ENCODE results near the gene SYT9.
A peak's percentile ranks its signal among the peaks of the same experiment; 100 is the strongest.

The SYT9 gene

DNA sequence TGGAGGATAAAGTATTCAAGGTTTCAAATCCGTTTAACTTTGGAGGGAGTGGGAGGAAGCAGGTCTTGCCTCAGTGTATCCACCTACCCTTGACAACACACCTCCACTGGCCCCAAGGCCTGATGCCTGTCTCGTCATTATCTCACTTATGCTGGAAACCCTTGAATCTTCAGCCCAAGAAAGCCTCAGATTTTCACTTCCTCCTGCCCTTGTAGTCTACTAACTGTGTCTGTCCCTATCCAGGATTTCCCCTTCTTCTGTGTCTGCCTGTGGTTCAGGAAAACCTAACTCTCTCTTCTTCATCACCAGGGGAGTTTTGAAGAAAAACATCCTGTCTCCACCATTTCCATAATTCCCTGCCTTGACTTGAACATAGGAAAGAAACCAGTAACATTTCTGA, 56.1 kb downstream of the SYT9 start:
- TF ChIP-seq, protein P1, sequence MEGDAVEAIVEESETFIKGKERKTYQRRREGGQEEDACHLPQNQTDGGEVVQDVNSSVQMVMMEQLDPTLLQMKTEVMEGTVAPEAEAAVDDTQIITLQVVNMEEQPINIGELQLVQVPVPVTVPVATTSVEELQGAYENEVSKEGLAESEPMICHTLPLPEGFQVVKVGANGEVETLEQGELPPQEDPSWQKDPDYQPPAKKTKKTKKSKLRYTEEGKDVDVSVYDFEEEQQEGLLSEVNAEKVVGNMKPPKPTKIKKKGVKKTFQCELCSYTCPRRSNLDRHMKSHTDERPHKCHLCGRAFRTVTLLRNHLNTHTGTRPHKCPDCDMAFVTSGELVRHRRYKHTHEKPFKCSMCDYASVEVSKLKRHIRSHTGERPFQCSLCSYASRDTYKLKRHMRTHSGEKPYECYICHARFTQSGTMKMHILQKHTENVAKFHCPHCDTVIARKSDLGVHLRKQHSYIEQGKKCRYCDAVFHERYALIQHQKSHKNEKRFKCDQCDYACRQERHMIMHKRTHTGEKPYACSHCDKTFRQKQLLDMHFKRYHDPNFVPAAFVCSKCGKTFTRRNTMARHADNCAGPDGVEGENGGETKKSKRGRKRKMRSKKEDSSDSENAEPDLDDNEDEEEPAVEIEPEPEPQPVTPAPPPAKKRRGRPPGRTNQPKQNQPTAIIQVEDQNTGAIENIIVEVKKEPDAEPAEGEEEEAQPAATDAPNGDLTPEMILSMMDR (IDR thresholded peaks at IDR 0.05; ENCODE audit: insufficient read depth, low read depth, low read length, missing control alignments), result no peak
- no peak overlapping the region for H3K4me3 ChIP-seq (ENCODE audit: low read depth, low read length)
- peak; percentile 30 for DNase-seq (ENCODE audit: low read depth)

DNA sequence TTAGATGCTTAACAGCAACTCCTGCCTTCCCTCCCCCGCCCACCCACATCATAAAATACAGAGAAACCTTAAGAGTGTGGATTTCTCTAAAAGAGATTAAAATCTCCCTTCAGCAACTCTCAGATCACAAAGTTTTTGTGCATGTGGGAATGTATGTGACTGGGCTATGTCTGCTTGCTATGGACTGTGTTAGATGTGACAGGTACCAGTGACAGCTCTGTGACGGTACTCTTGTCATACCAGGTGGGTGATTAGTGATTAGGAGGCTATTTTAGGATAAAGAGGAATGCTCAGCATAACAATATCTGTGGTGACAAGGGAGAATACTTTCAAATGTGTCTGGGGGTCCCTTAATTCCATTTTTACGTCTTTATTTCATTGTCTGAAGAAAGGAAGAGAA, 60.2 kb downstream of the SYT9 start:
- no peak for DNase-seq (ENCODE audit: low read depth)
- TF ChIP-seq, protein P1 (IDR thresholded peaks at IDR 0.05; ENCODE audit: insufficient read depth, low read depth, low read length, missing control alignments), result no peak
- no peak overlapping the region for H3K4me3 ChIP-seq (ENCODE audit: low read depth, low read length)

DNA sequence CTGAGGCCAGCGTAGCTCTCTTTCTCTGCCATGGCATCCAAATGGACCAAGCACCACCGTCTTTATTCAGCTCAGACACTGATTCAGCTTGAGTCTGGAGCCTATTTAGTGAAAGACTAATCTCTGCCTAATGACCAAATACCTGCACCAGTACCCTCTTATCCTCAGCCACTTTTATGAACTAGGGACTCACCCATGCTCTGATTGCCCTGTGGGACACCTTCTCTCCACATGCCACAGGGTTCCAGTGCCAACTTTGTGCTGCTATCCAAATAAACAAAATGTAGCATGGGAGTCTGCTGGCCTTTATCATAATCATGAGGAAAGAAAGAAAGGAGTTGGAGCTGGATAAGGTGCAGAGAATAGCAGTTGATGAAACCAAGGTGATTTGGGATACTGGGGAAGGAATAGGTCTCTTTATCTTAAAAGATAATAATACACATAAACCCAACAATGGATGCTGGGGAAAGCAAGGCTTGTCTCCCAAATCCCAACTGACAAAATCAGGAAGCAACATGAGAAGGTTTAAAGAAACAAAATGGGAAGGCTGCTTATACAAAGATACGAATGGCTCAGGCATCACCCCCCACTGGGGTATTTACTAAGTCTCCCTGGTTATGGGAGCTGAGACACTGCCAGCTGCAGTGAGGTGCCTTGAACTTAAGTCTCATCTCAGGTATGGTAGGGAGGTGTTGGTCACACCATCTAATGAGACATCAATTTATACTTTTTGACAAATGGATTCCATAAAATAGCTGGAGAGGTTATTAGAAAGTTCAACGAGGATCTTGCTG, 63.3 kb downstream of the SYT9 start:
- H3K4me3 ChIP-seq (ENCODE audit: low read depth, low read length), result no peak overlapping the region
- TF ChIP-seq, protein P1 (IDR thresholded peaks at IDR 0.05; ENCODE audit: insufficient read depth, low read depth, low read length, missing control alignments), result no peak
- DNase-seq (ENCODE audit: low read depth), result no peak

DNA sequence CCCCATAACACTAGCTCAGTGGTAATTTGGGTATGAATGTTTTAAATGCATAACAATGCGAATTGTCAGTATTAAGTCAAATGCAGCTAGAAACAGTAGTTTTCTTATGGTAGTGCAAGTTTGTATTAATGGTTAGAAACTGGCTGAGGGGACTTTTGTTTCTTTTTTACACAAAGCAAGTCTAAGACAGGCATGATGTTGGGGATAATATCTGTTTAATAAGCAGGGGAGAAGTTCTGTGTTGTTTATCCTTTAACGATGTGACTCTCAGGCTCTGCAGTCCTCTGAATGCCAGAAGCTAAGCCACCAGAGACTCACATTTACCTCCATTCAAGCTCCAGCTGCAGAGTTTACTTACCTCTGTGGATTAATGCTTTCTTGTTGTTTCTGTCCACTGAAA, 67.8 kb downstream of the SYT9 start:
- TF ChIP-seq, protein P1 (IDR thresholded peaks at IDR 0.05; ENCODE audit: insufficient read depth, low read depth, low read length, missing control alignments), result no peak
- no peak for DNase-seq (ENCODE audit: low read depth)

DNA sequence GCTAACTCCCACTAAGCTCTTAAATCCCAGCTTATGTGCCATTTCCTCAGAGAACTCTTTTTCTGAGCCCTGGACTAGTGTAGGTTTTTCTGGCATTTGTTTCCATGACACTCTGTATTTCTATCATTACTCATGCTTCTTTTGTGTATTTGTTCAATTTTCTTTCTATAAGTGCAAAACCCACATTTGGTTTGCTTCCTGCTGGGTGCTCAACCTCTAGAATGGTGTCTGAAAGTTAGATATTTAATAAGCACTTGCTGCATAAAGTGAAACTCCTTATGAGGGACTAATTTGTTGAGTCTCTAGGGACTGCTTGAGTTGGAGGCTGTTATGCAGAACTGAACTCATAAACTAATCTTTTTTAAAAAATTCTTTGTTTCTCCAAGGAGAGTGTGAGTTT, 68.6 kb downstream of the SYT9 start:
- H3K4me3 ChIP-seq (ENCODE audit: low read depth, low read length), result no peak overlapping the region
- TF ChIP-seq, protein P1 (IDR thresholded peaks at IDR 0.05; ENCODE audit: insufficient read depth, low read depth, low read length, missing control alignments), result no peak
- no peak for DNase-seq (ENCODE audit: low read depth)

More for the DNA sequence above, 67.8 kb downstream of the SYT9 start:
- H3K4me3 ChIP-seq (ENCODE audit: low read depth, low read length), result no peak overlapping the region

DNA sequence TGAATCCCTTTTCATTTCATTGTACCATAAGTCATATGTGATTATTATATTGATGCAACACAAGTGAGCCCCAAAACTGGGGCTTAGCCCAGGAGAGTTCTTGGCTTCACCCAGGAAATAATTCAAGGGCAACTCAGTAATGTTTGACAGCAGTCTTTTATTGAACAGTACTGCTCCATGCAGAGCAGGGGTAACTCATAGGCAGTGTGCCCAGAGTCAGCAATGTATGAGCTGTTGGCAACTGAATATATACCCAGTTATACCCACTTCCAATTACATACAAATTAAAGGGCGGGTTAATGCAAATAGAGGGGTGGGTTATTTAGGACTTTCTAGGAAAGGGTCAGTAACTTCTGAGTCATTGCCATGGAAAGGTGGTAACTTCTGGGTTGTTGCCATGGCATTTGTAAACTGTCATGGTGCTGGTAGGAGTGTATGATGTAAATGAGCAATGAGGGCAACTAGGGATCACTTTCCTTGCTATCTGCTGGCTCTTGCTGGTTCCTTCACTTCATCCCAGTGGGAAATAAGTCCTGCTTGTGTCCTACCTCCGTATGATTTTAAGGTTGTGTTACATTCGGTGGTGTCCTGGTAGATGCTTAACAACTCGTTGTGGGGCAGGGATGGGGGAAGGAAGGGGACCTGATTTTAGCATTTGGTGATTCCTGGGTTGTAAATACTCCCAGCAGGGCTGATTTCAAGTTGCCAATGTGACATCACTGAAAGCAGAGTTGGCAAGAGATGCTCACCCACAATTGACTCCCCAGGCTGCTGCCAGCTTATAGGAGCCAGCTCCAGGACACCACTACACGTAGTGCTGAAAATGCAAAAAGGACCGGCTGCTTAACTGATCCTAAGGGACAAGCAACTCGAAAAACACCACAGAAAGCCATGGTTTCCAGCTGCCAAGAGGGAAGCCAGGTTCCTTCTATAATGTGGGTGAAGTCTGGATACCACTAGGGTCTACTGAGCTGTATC, 70.1 kb downstream of the SYT9 start:
- DNase-seq (ENCODE audit: low read depth), result no peak
- TF ChIP-seq, protein P1 (IDR thresholded peaks at IDR 0.05; ENCODE audit: insufficient read depth, low read depth, low read length, missing control alignments), result no peak
- H3K4me3 ChIP-seq (ENCODE audit: low read depth, low read length), result no peak overlapping the region
